ENCODE data around the gene ZNF598. TPM values are rescaled to one million over a fixed set of nuclear protein-coding genes. Genes with fewer than 3 reads are reported as not detected.

Gene ZNF598
- polyA plus RNA-seq, 1 of the 3 experiments (the other 2 are of a cell fraction): 47.8 TPM

DNA sequence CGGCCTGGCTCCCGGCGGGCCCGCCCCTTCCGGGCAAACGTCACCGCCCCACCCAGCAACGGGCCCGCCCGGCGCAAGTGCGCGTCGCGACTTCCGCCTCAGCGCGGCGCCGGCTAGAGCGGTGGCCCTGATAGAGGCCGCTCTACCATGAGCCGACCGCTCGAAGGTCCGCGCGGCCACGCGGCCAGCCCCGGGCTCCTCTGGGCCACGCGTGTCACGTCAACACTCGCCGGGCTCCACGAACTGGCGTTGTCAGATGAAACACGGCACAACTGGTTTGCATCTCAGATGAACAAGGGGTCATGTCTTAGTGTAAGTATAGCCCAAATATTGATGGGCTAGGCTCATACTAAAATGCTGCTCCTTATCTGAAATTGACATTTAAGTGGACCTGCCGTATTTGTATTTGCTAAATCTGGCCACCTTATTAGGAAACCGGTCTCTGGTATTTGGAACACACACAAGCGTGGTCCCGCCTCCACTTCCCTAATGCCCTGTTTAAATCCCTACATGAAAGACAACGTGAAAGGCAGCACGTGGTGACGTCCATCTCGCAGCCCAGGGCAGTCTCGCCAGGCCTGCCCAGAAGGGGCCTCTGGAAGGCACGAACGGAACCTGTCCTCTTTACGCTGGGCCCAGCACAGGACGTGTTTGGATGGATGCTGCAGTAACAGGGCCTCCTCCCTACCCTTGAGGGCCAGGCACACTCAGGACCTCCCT lies at the start of gene ZNF598 (continued):
- TF ChIP-seq, protein P1, sequence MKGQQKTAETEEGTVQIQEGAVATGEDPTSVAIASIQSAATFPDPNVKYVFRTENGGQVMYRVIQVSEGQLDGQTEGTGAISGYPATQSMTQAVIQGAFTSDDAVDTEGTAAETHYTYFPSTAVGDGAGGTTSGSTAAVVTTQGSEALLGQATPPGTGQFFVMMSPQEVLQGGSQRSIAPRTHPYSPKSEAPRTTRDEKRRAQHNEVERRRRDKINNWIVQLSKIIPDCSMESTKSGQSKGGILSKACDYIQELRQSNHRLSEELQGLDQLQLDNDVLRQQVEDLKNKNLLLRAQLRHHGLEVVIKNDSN (IDR thresholded peaks at IDR 0.05; ENCODE audit: borderline replicate concordance, low read depth): no peak
- TF ChIP-seq MXI1 (IDR thresholded peaks at IDR 0.05; ENCODE audit: low read depth, low read length) (peak; percentile 89), EZH2phosphoT487 (IDR thresholded peaks at IDR 0.05; ENCODE audit: borderline replicate concordance, low read depth) (no peak), GABPA (IDR thresholded peaks at IDR 0.05; ENCODE audit: low read depth) (peak; percentile 89), GATA2 (CRISPR knock-in tag; IDR thresholded peaks at IDR 0.05) (no peak), RCOR1 (IDR thresholded peaks at IDR 0.05; ENCODE audit: low read length) (no peak), RAD21 (IDR thresholded peaks at IDR 0.05; ENCODE audit: low read length) (no peak), EP300 (IDR thresholded peaks at IDR 0.05; ENCODE audit: borderline replicate concordance in 1 of 2, low read depth in 1 of 2, low read length in 1 of 2) (no peak), FOXJ3 (CRISPR knock-in tag; IDR thresholded peaks at IDR 0.05) (no peak; the same call in 1 of the 2 replicates), POLR2AphosphoS5 (IDR thresholded peaks at IDR 0.05; ENCODE audit: low read depth, low read length) (peak; percentile 72), JUND (IDR thresholded peaks at IDR 0.05) (no peak)
- TF ChIP-seq, protein P2, sequence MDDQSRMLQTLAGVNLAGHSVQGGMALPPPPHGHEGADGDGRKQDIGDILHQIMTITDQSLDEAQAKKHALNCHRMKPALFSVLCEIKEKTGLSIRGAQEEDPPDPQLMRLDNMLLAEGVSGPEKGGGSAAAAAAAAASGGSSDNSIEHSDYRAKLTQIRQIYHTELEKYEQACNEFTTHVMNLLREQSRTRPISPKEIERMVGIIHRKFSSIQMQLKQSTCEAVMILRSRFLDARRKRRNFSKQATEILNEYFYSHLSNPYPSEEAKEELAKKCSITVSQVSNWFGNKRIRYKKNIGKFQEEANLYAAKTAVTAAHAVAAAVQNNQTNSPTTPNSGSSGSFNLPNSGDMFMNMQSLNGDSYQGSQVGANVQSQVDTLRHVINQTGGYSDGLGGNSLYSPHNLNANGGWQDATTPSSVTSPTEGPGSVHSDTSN (IDR thresholded peaks at IDR 0.05): no peak

DNA sequence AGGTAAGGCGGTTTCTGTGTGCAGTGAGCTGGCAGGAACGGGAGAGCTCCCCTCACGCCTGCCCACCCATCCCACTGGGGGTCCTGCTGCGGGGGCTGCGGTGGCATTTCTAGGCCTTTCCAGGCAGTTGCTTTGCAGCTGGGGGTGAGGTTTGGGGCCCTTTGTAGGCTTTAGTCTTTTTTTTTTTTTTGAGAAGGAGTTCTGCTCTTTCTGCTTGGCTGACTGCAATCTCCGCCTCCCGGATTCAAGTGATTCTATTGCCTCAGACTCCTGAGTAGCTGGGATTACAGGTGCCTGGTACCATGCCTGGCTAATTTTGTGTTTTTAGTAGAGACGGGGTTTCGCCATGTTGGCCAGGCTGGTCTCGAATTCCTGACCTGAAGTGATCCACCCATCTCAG lies 49.3 kb upstream of the ZNF598 start:
- Histone ChIP-seq H3K36me3 (replicated peaks in 1 of 2; ENCODE audit: control insufficient read depth in 1 of 2, insufficient read depth in 2 of 2, low read length in 1 of 2) (peaks cover 0 to 74% of the 10 kb centered on the region in 2 experiments), H3K9me2 (no peaks in the 10 kb centered on the region), H3K9ac (no peak overlapping the region), H3K9me3 (no peaks in the 10 kb centered on the region), H3K27me3 (ENCODE audit: insufficient read depth) (no peaks in the 10 kb centered on the region), H3F3A (replicated peaks; ENCODE audit: insufficient read depth) (no peaks in the 10 kb centered on the region), H3K79me2 (ENCODE audit: insufficient read depth) (no peaks in the 10 kb centered on the region), H3K4me3 (ENCODE audit: low read depth in 2 of 2, low read length in 1 of 2) (no peak overlapping the region), H3K27ac (ENCODE audit: low read depth in 2 of 2, low read length in 1 of 2) (no peak overlapping the region), H3K4me2 (no peak overlapping the region), H3K4me1 (ENCODE audit: control insufficient read depth in 1 of 2, insufficient read depth in 2 of 2, low read depth in 1 of 2, low read length in 1 of 2) (no peaks in the 10 kb centered on the region), H4K20me1 (ENCODE audit: insufficient read depth) (no peaks in the 10 kb centered on the region), H2AFZ (ENCODE audit: low read depth) (no peak overlapping the region)
- ChIA-PET CTCF (interaction anchor here (1.2 kb wide), 1 partner anchor 82 kb away, joined by 4 read pairs; no protein-coding TSS in a partner anchor), POLR2A (no interaction called here)
- 96% methylated on average over 10 of the region's 10 CpGs for WGBS (ENCODE audit: low lambda C conversion rate)
- DNase-seq: no peak
- TF ChIP-seq, protein P1 (IDR thresholded peaks at IDR 0.05; ENCODE audit: borderline replicate concordance, low read depth): no peak
- TF ChIP-seq, protein P3, sequence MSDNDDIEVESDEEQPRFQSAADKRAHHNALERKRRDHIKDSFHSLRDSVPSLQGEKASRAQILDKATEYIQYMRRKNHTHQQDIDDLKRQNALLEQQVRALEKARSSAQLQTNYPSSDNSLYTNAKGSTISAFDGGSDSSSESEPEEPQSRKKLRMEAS (IDR thresholded peaks at IDR 0.05; ENCODE audit: low read depth): no peak
- TF ChIP-seq FOXM1 (IDR thresholded peaks at IDR 0.05; ENCODE audit: low read depth): no peak
- TF ChIP-seq EP300 (IDR thresholded peaks at IDR 0.05; ENCODE audit: borderline replicate concordance in 1 of 2, low read depth in 1 of 2, low read length in 1 of 2): no peak

Data from SK-N-SH (cell line).